SK-N-SH (cell line): ENCODE measurements around the gene SERPINE2. TPM values are rescaled to one million over a fixed set of nuclear protein-coding genes. Genes with fewer than 3 reads are reported as not detected.

ENCODE experiments used
- CTCF ChIA-PET: fragments of 300-600, 350-600 bp; formaldehyde crosslinking; extraction: SDS; loops from one replicate; lab custom pipeline; 2021; lab: Yijun Ruan, JAX
- POLR2A ChIA-PET: fragments of 350-600 bp; sonication (Branson Sonifier 250); formaldehyde crosslinking; extraction: SDS; loops from one replicate; lab custom pipeline; 2020; ENCODE audit warnings: antibody characterized with exemption, inconsistent platforms; lab: Yijun Ruan, JAX
- DNase-seq: peaks from one replicate; pipeline ENCODE4 v3.0.0; 2012
- H2AFZ ChIP-seq: fragments of 200-600 bp; sonication (generic); 2 replicates; pipeline ENCODE4 v1.8.1; 2016; ENCODE audit warnings: antibody characterized with exemption, mild to moderate bottlenecking, low read depth
- H3F3A ChIP-seq: fragments of 200-600 bp; sonication (generic); replicated peaks from 2 replicates; pipeline ENCODE3; 2016; ENCODE audit warnings: antibody characterized with exemption, mild to moderate bottlenecking; ENCODE audit not compliant: insufficient read depth
- H3K27ac ChIP-seq, 2 experiments: fragments of 200-500 bp in 1 of 2; fragments of 200-600 bp in 1 of 2; sonication (Bioruptor generic) in 1 of 2; sonication (generic), shearing (Covaris generic) in 1 of 2; 2 replicates each; pipeline versions ENCODE4 v1.5.1 to v1.6.1; 2014 to 2016; ENCODE audit warnings: low read depth in 2 of 2, inconsistent platforms in 1 of 2, low read length in 1 of 2, mild to moderate bottlenecking in 1 of 2, mixed read lengths in 1 of 2
- H3K27me3 ChIP-seq: fragments of 200-600 bp; sonication (generic), shearing (Covaris generic); 2 replicates; pipeline ENCODE4 v1.6.1; 2016; ENCODE audit warnings: mixed run types; ENCODE audit not compliant: insufficient read depth
- H3K36me3 ChIP-seq, 2 experiments: fragments of 200-500 bp in 1 of 2; fragments of 200-600 bp in 1 of 2; sonication (Bioruptor generic) in 1 of 2; sonication (generic) in 1 of 2; replicated peaks in 1 of 2; 2 replicates each; pipeline versions ENCODE3 to v1.5.1; 2014 to 2016; ENCODE audit warnings: low read length in 1 of 2, mild to moderate bottlenecking in 1 of 2; ENCODE audit not compliant: insufficient read depth in 2 of 2, control insufficient read depth in 1 of 2
- H3K4me1 ChIP-seq, 2 experiments: fragments of 200-500 bp in 1 of 2; fragments of 200-600 bp in 1 of 2; sonication (Bioruptor generic) in 1 of 2; sonication (generic), shearing (Covaris generic) in 1 of 2; 2 replicates each; pipeline versions ENCODE4 v1.5.1 to v1.6.1; 2014 to 2016; ENCODE audit warnings: low read depth in 1 of 2, low read length in 1 of 2, mixed run types in 1 of 2; ENCODE audit not compliant: insufficient read depth in 2 of 2, control insufficient read depth in 1 of 2
- H3K4me2 ChIP-seq: fragments of 200-600 bp; sonication (generic), shearing (Covaris generic); 2 replicates; pipeline ENCODE4 v1.6.1; 2017; ENCODE audit warnings: mixed run types
- H3K4me3 ChIP-seq, 2 experiments: fragments of 200-500 bp in 1 of 2; fragments of 200-600 bp in 1 of 2; sonication (Bioruptor generic) in 1 of 2; sonication (generic), shearing (Covaris generic) in 1 of 2; 2 replicates each; pipeline versions ENCODE4 v1.5.1 to v1.8.1; 2014 to 2016; ENCODE audit warnings: low read depth in 2 of 2, inconsistent platforms in 1 of 2, low read length in 1 of 2, mild to moderate bottlenecking in 1 of 2, mixed read lengths in 1 of 2, moderate library complexity in 1 of 2
- H3K79me2 ChIP-seq: fragments of 200-600 bp; sonication (generic); 2 replicates; pipeline ENCODE4 v1.8.1; 2017; ENCODE audit warnings: mild to moderate bottlenecking; ENCODE audit not compliant: insufficient read depth
- H3K9ac ChIP-seq: fragments of 200-600 bp; sonication (generic); 2 replicates; pipeline ENCODE4 v1.6.1; 2017; ENCODE audit warnings: mixed run types
- H3K9me2 ChIP-seq: fragments of 200-600 bp; sonication (generic); 2 replicates; pipeline ENCODE4 v1.6.1; 2017; ENCODE audit warnings: mixed run types
- H3K9me3 ChIP-seq: fragments of 200-600 bp; sonication (generic); 2 replicates; pipeline ENCODE4 v1.6.1; 2017; ENCODE audit warnings: mixed run types, mild to moderate bottlenecking, moderate library complexity
- H4K20me1 ChIP-seq: fragments of 200-600 bp; sonication (generic); 2 replicates; pipeline ENCODE4 v1.6.1; 2017; ENCODE audit warnings: mild to moderate bottlenecking, mixed run types; ENCODE audit not compliant: insufficient read depth
- EZH2phosphoT487 ChIP-seq: fragments of 200-600 bp; sonication (generic); IDR thresholded peaks from 2 replicates; pipeline ENCODE4 v1.6.1; 2017; ENCODE audit warnings: low read depth, mixed run types, mild to moderate bottlenecking, antibody characterized with exemption, moderate library complexity, borderline replicate concordance
- GABPA ChIP-seq: IDR thresholded peaks from 2 replicates; pipeline ENCODE4 v1.4.0; 2012; ENCODE audit warnings: low read depth, mild to moderate bottlenecking
- GATA2 ChIP-seq: sonication (generic); formaldehyde crosslinking; IDR thresholded peaks from 2 replicates; pipeline ENCODE4 v1.5.0; 2020; ENCODE audit warnings: mild to moderate bottlenecking, missing genetic modification reagents
- JUND ChIP-seq: IDR thresholded peaks from 2 replicates; pipeline ENCODE4 v1.4.0; 2012
- MEF2A ChIP-seq: IDR thresholded peaks from 2 replicates; pipeline ENCODE4 v1.4.0; 2012; ENCODE audit warnings: low read depth, borderline replicate concordance
- MXI1 ChIP-seq: IDR thresholded peaks from 2 replicates; pipeline ENCODE4 v1.6.1; 2012; ENCODE audit warnings: mild to moderate bottlenecking, low read depth, low read length, improper control_type of control experiment
- NFIC ChIP-seq: IDR thresholded peaks from 2 replicates; pipeline ENCODE4 v1.4.0; 2012; ENCODE audit warnings: borderline replicate concordance
- RCOR1 ChIP-seq: fragments of 150-350 bp; IDR thresholded peaks from 2 replicates; pipeline ENCODE4 v1.6.1; 2017; ENCODE audit warnings: antibody characterized with exemption, low read length
- REST ChIP-seq: IDR thresholded peaks from 2 replicates; pipeline ENCODE4 v1.6.1; 2012; ENCODE audit warnings: mild to moderate bottlenecking, low read depth, low read length, moderate library complexity
- SMC3 ChIP-seq: IDR thresholded peaks from 2 replicates; pipeline ENCODE4 v1.6.1; 2012; ENCODE audit warnings: low read depth, low read length, improper control_type of control experiment
- TEAD4 ChIP-seq: IDR thresholded peaks from 2 replicates; pipeline ENCODE4 v1.4.0; 2012; ENCODE audit warnings: mild to moderate bottlenecking, borderline replicate concordance; ENCODE audit not compliant: insufficient read depth
- USF1 ChIP-seq: IDR thresholded peaks from 2 replicates; pipeline ENCODE4 v1.4.0; 2012; ENCODE audit warnings: low read depth, borderline replicate concordance
- WGBS: methylation state at CpG from one replicate; pipeline ENCODE4 v1.1.6; 2017; ENCODE audit warnings: low lambda C conversion rate; 5-methylcytosine and 5-hydroxymethylcytosine counted together
- polyA plus RNA-seq, 3 experiments: library from polyadenylated mRNA; depleted of rRNA; stranded (reverse); fragments of >200 nt; gene quantifications; 2 replicates each; pipeline ENCODE4 v1.2.3, GENCODE V29; 2012
- TF ChIP-seq, protein P1 (sequence below): fragments of 200-600 bp; sonication (generic); IDR thresholded peaks from 2 replicates; pipeline ENCODE4 v1.6.1; 2017; ENCODE audit warnings: antibody characterized with exemption, mild to moderate bottlenecking, moderate library complexity

The SERPINE2 gene
- polyA plus RNA-seq, 1 of the 3 experiments (the other 2 are of a cell fraction), result 249 TPM

DNA sequence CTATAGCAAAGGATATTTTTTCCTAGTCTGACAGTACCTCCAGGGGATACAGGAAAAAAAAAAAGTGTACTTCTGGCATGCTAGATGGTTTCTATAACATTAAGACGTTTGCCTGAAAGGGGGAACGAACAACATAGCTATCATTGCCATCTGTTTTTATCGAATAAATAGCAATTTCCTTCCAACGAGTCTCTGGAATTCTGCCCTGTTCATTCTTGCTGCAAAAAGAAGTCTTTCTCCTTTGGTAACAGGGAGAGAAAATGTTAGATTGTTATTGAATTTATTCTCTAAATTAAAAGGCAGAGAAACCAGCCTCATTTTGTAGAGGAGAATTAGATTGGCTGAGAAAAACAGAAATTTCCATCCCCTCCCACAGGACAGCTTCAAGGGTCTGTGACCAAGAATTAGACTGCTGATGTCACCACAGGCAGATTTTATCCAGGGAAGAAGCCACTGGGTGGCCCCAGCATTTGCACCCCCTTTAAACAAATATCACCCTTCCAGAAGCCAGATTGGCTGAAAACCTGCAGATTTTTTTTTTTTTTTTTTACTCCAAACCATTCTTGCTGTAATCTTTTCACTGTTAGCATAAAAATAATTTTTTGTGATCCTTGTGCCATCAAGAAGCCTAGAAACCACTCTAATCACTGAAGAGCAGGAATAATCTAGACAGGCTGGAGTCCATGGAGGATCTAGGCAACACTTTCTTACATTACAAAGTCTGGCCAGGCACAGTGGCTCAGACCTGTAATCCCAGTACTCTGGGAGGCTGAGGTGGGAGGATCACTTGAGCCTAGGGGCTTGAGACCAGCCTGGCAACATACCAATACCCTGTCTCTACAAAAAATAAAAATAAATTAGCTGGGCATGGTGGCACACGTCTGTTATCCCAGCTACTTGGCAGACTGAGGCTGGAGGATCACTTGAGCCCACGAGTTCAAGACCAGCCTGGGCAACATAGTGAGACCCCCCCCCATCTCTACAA lies 106.0 kb downstream of the SERPINE2 start:
- H3K36me3 ChIP-seq, result peaks cover 0 to 2% of the 10 kb centered on the region in 2 experiments
- peak; percentile 41 for DNase-seq
- H3K9ac ChIP-seq, result no peak overlapping the region
- H2AFZ ChIP-seq, result no peak overlapping the region
- TF ChIP-seq RCOR1 (peak; percentile 16; the same call in 1 of the 2 replicates), USF1 (no peak)
- H3K79me2 ChIP-seq, result peaks cover 100% of the 10 kb centered on the region
- H3K27ac ChIP-seq, result peak overlapping the region in 1 of 2 experiments; percentile 15; a peak in 1 of 4 replicates
- H3K4me1 ChIP-seq, result peaks cover 20 to 32% of the 10 kb centered on the region in 2 experiments; a peak in 3 of 4 replicates
- no peaks in the 10 kb centered on the region for H3K9me2 ChIP-seq
- H3K27me3 ChIP-seq, result no peaks in the 10 kb centered on the region
- POLR2A ChIA-PET, result interaction anchor here (0.6 kb wide), 2 partner anchors 12 to 17 kb away, joined by 3 read pairs; partner anchors contain the start of gene WDFY1
- H4K20me1 ChIP-seq, result peaks cover 45% of the 10 kb centered on the region
- WGBS, result 61% methylated on average over 6 of the region's 6 CpGs
- H3K4me3 ChIP-seq, result no peak overlapping the region
- CTCF ChIA-PET, result interaction anchor here (0.9 to 1.1 kb wide), 2 partner anchors 61 to 1243 kb away, joined by 3 read pairs; no protein-coding TSS in a partner anchor
- no peaks in the 10 kb centered on the region for H3K9me3 ChIP-seq
- peaks cover 7% of the 10 kb centered on the region for H3F3A ChIP-seq
- H3K4me2 ChIP-seq, result no peak overlapping the region

- CTCF ChIA-PET, result interaction anchor here (1.6 kb wide), 1 partner anchor 25 kb away, joined by 3 read pairs; no protein-coding TSS in a partner anchor
Measured at GRCh38 chr2:223930103-223930976, 108.7 kb downstream of the SERPINE2 start.

More at GRCh38 chr2:223930103-223930976, 108.7 kb downstream of the SERPINE2 start:
- Histone ChIP-seq H3K36me3 (peaks cover 0 to 7% of the 10 kb centered on the region in 2 experiments), H3K27me3 (no peaks in the 10 kb centered on the region), H3K4me1 (peaks cover 9 to 12% of the 10 kb centered on the region in 2 experiments; a peak in 2 of 4 replicates), H2AFZ (no peak overlapping the region), H3K4me2 (no peak overlapping the region), H3K79me2 (peaks cover 100% of the 10 kb centered on the region), H3K27ac (no peak overlapping the region), H3F3A (peaks cover 4% of the 10 kb centered on the region), H3K9ac (no peak overlapping the region), H3K9me3 (no peaks in the 10 kb centered on the region; the same call in 1 of the 2 replicates), H3K4me3 (no peak overlapping the region), H3K9me2 (no peaks in the 10 kb centered on the region), H4K20me1 (peaks cover 24% of the 10 kb centered on the region)
- TF ChIP-seq GATA2 (CRISPR knock-in tag) (no peak), TEAD4 (no peak), MEF2A (no peak), REST (no peak), RCOR1 (no peak), GABPA (no peak), JUND (no peak), SMC3 (no peak), MXI1 (no peak), NFIC (no peak), EZH2phosphoT487 (no peak)
- TF ChIP-seq, protein P1, sequence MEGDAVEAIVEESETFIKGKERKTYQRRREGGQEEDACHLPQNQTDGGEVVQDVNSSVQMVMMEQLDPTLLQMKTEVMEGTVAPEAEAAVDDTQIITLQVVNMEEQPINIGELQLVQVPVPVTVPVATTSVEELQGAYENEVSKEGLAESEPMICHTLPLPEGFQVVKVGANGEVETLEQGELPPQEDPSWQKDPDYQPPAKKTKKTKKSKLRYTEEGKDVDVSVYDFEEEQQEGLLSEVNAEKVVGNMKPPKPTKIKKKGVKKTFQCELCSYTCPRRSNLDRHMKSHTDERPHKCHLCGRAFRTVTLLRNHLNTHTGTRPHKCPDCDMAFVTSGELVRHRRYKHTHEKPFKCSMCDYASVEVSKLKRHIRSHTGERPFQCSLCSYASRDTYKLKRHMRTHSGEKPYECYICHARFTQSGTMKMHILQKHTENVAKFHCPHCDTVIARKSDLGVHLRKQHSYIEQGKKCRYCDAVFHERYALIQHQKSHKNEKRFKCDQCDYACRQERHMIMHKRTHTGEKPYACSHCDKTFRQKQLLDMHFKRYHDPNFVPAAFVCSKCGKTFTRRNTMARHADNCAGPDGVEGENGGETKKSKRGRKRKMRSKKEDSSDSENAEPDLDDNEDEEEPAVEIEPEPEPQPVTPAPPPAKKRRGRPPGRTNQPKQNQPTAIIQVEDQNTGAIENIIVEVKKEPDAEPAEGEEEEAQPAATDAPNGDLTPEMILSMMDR, result no peak
- DNase-seq, result peak; percentile 34
- POLR2A ChIA-PET, result no interaction called here
- 86% methylated on average over 23 of the region's 23 CpGs for WGBS
